Smooth muscle cell of the umbilical artery (primary cell): ENCODE data around the gene DDX51. TPM values are rescaled to one million over a fixed set of nuclear protein-coding genes. Genes with fewer than 3 reads are reported as not detected.

Experiments
- total RNA-seq: library from RNA; depleted of rRNA; stranded (reverse); fragments of >200 nt; gene quantifications from 2 replicates; pipeline ENCODE4 v1.2.3, GENCODE V29; 2014

The DDX51 gene, protein sequence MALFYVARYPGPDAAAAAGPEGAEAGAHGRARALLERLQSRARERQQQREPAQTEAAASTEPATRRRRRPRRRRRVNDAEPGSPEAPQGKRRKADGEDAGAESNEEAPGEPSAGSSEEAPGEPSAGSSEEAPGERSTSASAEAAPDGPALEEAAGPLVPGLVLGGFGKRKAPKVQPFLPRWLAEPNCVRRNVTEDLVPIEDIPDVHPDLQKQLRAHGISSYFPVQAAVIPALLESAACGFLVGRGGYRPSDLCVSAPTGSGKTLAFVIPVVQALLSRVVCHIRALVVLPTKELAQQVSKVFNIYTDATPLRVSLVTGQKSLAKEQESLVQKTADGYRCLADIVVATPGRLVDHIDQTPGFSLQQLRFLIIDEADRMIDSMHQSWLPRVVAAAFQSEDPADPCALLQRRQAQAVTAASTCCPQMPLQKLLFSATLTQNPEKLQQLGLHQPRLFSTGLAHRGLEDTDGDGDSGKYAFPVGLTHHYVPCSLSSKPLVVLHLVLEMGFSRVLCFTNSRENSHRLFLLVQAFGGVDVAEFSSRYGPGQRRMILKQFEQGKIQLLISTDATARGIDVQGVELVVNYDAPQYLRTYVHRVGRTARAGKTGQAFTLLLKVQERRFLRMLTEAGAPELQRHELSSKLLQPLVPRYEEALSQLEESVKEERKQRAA
- 7.7 and 8.7 TPM in 2 replicates for total RNA-seq

DNA sequence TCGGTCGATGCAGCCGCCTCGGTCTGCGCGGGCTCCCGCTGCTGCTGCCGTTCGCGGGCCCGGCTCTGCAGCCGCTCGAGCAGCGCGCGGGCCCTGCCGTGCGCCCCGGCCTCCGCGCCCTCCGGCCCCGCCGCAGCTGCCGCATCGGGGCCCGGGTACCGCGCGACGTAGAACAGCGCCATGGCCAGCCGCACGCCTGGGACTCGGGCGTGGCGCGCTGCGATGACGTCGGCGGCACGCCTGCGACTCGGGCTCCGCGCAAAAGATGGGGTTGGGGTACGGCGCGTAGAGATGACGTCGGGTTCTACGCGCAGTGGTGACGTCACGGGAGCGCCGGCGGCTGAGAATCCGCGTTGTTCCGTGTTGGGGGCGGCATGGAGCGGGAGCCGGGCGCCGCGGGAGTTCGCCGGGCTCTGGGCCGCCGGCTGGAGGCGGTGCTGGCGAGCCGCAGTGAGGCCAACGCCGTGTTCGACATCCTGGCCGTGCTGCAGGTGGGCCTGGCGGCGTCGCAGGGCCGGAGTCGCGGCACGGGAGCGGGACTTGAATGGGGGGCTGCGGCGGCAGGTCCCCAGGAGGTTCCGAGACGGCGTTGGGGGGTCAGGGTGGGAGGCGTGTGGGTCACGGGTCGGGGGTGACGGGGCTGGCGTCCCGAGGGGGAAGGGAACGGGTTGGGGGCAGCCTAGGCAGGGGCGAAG, at the start of gene DDX51, which contains the start of gene NOC4L:
Gene DDX51 (minus strand): TSS at position 205 of the 695 bp plus-strand sequence. CDS start 23 bp downstream, at position 182.
Gene NOC4L (plus strand): TSS at position 343 of the 695 bp plus-strand sequence. CDS start 32 bp downstream, at position 375.

Other genes starting within 250 kb of the DDX51 start
- 12.2 and 20.3 TPM in 2 replicates for gene ULK1, start 249.7 kb downstream of the DDX51 start, total RNA-seq
- gene PUS1, start 215.0 kb downstream of the DDX51 start, total RNA-seq = 9.2 and 20.4 TPM in 2 replicates
- 10.1 and 22.8 TPM in 2 replicates for gene EP400, start 194.4 kb downstream of the DDX51 start, total RNA-seq
- gene NOC4L, start 138 bp upstream of the DDX51 start, total RNA-seq = 7.4 and 13.1 TPM in 2 replicates
- gene GALNT9, start 185.3 kb upstream of the DDX51 start, total RNA-seq = 0.30 and 0.42 TPM in 2 replicates